ENCODE measurements around the gene QSOX1.

Gene QSOX1

DNA sequence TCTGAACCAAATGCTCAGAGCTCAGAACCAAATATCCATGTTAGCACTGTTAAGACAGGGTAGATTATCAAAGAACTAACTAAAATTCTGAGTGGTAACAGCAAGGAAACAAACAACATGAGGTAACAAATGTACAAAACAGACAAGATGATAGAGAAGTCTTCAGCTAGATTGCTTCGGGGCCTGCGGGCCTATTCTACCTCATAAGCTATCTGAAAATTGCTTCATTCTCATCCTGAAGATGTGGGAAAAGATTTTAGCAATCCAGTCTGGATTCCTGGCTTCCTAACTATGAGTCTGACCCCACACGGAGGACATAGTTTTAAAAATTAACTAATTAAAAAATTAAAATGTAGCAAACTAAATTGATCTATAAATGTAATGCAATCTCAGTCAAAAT, 9.2 kb upstream of the QSOX1 start:
- DNase-seq (ENCODE audit: low spot score), result no peak

DNA sequence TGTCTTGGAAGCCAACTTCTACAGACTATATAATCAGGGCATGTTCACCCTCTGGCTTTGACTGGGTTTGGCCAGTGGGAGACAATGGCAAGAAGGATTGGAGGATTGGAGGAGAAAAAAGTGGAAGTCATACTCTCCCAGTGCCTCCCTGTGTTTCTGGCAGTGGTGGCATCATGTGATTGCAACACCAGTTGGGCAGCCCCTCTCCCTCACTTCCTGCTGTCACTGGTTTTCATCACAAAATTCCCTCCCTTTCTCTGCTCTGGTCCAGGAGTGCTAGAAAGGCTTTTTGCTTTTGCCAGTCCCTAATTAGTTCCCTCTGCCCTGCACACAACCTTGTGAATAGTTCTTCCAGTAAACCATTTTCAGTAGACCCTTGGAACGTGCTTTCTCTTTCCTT, 3.7 kb upstream of the QSOX1 start:
- no peak for DNase-seq (ENCODE audit: low spot score)

DNA sequence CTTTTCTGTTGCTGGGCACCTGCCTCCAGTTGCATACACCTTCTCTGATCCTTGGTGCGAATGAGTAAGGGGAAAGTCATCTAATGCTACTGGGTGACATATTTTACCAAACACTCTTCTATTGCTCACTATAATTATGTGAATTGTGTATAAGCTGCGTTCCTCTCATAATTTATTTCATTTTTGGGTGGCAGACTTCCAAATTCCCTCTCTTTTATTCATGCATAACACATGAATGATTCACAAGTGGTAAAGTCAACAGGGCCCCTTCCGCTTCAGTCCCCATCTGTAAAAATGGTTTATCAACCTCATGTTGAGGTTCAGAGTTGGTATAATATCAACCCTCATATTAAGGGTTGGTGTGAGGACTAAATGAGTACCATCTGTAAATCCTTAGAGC, 3.2 kb upstream of the QSOX1 start:
- DNase-seq (ENCODE audit: low spot score), result no peak

DNA sequence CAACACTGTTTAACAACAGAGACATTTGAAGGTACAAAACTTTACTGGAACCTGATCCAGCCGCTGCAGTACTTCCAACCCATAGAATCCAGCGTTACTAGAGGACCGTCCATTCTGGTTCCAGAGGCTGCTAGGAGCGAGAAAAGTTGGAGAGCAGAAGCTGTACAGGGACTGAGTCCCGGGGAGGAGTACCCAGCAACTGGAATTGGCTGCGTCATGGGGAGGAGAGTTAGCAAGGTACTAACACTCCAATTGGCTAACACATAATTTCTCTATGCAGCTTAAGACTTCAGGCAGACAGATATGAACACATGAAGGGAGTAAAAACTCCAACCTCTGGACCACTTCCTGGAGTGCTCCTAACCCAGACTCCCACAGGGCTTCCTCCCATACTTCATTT, 2.1 kb upstream of the QSOX1 start:
- no peak for DNase-seq (ENCODE audit: low spot score)

DNA sequence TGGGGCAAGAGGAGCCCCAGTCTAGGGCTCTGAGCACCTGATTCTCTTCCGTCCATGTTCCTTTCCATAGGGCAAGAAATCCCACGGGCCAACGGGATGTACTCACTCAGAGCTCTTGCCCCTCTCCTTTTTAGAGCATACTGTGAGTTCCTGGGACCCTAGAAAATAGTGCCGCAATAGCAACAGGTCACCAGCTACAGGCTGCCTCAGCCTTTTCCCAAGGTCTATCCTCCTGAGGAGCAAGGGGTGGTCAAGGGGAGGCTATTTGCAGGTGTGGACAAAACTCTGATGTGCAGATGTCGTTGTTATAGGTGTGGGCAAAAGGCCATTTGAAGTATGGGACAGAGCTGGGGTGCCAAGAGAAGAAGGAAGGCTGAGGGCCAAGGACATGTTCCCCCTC, 1.6 kb upstream of the QSOX1 start:
- no peak for DNase-seq (ENCODE audit: low spot score)

DNA sequence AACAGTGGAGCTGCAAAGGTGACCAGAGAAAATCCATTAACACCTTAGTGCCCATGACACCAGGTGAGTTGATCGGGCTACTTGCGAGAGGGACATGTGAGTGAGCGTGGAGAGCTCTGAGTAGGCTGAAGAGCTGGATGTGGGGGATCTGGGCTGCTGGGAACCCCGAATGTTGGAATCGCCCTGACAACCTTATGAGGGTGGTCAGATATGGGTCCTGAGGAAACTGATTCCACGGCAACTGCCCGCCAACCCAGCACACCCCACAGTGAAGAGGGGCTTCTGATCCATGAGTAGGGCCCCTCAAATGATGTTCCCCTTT, 705 bp upstream of the QSOX1 start:
- DNase-seq (ENCODE audit: low spot score), result no peak

DNA sequence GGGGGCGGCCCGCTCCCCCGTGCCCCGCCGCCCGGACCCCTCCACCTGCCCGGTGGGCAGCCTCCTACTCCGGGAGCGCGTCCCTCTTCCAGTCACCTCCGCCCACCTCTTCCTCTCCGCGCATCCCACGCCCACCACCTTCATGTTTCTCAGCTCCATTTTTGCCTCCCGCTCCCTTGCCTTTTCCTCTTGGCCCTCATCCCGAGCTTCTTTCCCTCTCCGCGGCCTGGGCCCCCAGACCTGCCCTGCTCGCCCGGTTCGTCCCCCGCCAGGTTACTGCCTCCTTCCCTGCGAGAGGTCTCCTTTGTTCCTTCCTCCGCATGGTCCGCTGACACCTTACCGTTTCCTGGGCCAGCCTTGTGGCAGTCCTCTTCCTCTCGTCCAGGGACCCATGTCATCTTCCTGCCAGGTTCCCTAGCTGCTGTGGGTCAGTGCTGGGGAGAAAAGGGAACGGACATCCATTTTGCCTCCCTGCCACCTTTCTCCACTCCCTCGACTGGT, 563 bp downstream of the QSOX1 start:
- no peak for DNase-seq (ENCODE audit: low spot score)

DNA sequence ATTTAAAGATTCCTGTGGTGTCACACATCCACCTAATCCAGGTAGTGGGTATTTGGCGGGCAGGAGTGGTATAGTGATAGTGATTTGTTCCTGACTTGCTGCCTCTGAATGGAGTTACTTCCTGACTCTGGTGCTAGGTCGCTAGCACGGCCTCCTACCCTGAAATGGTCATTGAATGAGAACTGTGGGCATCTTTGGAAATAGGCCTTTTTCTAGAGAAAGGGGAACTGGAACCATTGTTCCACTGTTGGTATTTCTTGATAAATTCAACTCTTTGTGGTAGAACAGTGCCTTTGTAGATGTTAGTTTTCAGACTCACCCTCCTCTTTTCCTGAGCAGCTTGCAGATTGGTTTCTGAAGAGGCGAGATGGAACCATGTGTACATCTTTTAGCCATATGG, 1.5 kb downstream of the QSOX1 start:
- peak; percentile 40 for DNase-seq (ENCODE audit: low spot score)

DNA sequence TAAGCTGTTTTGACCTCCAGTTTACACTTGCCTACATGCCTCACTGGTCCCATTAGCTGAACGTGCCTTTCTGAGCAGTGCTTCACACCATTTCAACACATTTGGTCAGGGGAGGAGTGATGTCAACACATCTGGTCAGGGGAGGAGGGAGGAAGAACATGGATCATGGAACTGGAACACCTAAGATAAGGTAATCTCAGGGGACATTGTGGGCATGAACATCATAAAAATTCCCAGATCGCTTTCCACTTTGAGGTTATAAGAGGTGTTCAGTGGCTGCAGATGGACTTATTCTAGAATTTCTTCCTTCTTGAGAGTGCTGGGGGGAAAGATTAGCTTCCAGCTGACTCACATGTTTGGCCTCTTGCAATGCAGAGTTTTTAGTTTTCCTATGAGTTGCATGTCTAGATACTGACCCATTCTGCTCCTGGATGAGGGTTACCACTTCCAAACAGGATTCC, 2.0 kb downstream of the QSOX1 start:
- DNase-seq (ENCODE audit: low spot score), result no peak

DNA sequence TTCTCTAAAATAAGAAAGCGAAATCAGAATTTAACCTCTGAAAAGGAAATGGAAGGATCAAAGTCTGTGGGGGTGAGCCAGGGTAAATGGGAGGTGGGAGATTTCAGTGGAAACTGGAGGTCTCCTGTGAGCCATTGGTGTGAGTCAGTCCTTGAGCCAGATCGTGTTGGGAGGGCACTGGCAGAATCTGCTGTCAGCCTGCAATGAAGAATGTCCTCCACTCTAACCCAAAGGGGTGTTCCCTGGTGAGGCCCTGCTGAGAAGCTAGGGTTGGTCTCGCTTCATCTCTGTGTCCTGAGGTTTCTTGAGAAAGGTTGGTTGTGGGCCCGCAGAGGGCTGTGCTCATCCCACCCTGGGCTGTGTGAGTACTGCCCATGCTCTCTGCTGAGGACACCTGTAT, 2.4 kb downstream of the QSOX1 start:
- DNase-seq (ENCODE audit: low spot score), result no peak

DNA sequence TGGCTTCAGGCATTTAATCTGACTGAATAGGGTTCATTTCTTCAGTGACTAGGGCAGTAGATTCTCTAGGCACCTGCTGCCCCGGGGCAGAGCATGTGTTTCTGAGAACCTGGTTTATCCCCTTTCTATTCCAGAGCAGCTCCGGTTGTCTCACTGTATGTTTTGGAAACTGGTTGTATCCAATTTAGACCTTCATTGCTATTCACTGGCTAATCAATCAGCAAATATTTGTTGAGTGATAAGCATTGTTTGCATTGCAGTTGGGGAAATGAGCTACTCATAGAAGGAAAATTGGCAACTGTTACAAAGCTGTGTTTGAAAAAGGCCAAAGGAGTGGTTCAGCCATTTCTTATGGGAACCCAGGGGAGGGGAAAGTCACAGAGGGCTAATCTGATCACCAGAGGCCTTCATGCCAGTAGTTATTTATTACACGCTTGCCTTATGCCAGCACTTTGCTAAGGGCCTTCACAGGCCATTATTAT, 2.9 kb downstream of the QSOX1 start:
- no peak for DNase-seq (ENCODE audit: low spot score)

DNA sequence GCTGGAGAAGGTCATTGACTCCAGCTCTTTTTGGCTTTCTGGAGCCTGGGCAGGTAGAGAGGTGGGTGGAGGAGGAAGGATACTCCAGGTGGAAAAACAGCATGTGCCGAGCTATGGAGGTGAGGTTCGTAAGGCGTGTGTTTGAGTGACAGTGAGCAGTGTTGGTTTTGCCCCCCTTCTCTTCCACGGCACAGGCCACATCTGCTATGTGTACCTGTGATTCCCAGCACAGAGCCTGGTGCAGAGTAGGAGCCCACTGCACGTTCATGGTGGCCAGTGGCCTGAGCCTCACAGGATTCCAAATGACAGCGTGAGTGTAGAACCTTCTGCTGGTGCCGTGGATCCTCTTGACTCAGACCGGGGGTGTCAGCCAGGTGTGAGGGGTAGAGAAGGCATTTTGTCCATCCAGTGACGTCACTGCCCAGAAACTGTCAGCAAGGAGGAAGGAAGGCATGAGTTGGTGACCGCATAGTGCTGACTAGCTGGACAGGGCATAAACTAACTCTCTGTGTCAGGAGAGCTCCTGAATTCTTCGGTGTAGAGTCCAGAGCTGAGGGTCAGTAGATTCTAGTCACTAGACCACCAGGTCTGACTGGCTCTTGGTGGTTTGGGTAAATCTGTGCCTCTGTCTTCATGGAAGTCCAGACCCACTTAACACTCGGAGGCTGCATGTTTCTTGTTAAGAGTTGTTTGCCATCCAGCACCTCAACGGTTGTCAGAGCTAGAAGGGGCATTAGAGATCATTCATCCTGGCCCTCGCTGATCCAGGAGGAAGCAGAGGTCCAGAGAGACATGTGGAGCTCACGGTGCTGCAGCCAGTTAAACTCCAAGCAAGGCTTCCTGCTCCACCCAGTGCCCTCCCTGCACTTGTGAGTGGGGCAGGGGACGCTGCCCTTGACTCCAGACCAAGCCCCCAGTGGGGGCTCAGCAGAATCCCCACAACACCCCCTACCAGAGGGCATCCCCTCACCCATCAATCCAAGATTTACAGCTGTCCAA, 3.8 kb downstream of the QSOX1 start:
- no peak for DNase-seq (ENCODE audit: low spot score)

DNA sequence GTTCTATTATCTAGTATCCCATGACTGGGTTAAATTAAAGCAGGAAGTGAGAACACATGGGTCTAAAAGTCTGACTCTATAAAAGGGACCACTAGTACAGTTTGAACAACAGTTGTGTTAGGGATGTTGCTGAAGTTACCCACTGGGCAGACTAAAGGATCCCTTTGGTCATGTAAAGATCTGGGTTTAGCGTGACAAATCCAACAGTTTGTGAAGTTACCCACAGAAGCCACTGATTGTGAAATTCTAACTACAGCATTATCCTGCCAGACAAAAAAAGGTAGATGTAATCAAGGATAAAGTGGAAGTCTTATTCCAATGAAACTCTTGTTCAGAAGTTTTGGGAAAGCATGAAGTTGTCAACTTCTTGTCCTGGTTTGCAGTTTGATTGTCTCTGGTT, 5.7 kb downstream of the QSOX1 start:
- DNase-seq (ENCODE audit: low spot score), result no peak

DNA sequence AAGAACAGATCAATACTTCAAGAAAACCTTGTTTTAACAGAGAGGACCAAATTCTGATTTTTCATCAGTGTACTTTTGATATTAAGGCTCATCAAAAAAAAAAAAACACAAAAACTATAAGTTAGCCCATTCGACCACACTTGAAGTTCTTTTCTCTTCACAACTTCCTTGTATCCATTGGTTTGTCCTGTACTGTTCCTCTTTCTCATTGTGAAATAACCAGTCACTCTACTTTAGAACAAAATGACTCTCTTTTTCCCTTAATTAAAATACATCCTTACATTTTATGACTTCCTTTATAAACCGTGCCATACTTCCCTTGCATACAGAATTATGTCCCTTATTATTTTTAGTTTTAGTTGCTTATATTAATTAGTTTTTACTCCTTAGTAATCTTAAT, 8.4 kb downstream of the QSOX1 start:
- DNase-seq (ENCODE audit: low spot score), result no peak

DNA sequence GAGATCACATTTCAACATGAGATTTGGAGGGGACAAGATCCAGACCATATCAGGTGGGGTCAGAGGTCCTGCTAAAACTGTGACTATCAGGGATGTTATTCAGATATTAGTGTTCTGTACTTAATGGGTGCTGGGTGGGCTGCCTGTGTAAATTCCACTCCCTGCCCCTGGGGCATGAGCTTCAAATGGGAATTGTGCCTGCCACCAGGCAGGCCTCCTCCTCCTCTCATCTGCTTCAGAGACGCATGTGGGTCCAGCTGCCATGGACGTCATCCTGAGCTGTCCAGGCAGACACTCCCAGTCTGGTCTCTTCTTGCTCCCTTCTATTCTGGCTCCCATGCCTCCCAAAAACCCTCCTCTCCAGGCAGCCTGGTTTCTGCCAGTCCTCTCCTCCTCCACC, 10.4 kb downstream of the QSOX1 start:
- DNase-seq (ENCODE audit: low spot score), result no peak

DNA sequence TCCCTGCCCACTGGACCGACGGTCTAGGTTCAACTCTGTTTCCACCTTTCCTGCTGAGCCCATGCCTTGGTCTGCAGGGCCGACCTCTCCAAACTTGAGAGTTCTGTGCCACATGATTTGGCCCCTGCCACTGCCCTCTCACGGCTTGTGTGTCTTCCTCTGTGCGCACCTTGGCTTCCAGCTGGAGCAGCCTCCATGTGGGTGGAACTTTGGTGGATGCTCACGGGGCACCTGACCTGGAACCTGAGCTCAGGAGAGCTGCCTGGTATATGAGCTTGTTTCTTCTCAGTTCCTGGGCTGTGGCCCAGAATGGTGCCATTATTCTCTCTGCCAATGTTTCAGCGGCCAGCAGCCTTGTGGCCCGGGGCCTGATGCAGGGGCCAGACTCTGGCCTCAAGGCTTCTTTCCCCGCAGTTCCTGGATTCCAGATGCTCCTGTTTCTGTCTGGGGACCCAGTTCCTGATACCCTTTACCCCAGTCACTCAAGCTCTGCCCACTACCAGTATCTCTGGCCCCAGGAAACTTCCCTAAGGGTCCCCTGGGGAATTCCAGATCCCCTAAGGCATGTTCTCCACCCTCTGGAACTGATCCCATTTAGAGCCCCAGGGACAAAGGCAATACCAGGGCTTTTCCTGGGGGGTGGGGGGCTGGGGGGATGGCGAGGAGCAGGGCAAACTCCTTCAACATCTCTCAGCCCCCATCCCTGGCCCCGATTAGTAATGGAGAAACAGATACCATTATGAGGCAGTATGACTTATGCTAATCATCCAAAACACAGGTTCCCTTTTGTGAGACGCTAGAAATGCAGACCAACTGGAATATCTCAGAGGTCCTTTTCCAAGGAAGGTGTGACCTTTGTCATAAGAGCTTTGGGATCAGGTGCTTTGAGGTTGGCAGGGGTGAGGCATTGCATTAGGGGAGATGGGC, 11.1 kb downstream of the QSOX1 start:
- no peak for DNase-seq (ENCODE audit: low spot score)

DNA sequence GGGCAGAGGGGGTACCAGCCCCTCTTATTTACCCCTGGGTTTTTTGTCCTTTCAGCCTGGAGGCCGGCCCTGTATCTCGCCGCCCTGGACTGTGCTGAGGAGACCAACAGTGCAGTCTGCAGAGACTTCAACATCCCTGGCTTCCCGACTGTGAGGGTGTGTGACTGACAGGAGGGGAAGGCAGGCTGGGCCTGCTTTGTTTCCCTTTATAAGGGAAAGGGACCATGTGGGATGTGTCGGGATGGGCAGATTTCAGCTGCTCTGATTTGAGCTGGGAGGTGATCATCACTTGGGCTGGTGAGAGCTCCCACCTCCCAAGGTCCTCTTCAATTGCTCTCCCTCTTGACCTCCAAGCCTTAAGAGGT, 11.7 kb downstream of the QSOX1 start:
- DNase-seq (ENCODE audit: low spot score), result no peak

DNA sequence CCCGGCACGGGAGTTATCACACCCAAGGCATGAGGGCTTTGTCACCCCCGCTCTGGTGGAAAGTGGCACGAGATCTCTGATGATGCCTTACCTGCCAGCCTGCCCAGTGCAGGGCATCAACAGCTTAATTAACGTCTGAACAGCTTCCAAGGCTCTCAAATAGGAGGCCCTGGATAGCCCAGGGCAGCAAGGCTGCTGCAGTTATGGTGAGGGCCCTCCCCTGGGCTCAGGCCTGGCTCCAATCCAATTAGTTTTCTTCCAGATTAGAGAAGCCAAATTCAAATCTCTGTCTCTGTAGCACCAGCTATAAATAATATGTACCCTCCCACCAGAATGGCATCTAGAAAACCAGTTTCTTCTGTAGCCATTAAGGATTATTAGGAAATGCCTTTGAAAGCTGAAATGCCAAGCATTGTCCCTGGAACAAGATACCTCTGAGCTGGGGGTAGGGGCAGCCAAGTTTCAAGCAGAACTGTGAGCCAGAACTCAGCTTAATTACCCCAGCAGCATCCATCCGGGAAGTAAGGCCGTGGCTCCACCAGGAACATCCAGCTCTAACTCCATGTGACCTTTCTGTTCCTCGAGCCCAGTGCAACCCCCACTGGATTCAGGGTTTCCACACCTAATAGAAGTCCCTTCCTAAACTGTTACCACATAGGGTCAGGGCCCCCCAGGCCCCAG, 12.5 kb downstream of the QSOX1 start:
- no peak for DNase-seq (ENCODE audit: low spot score)

DNA sequence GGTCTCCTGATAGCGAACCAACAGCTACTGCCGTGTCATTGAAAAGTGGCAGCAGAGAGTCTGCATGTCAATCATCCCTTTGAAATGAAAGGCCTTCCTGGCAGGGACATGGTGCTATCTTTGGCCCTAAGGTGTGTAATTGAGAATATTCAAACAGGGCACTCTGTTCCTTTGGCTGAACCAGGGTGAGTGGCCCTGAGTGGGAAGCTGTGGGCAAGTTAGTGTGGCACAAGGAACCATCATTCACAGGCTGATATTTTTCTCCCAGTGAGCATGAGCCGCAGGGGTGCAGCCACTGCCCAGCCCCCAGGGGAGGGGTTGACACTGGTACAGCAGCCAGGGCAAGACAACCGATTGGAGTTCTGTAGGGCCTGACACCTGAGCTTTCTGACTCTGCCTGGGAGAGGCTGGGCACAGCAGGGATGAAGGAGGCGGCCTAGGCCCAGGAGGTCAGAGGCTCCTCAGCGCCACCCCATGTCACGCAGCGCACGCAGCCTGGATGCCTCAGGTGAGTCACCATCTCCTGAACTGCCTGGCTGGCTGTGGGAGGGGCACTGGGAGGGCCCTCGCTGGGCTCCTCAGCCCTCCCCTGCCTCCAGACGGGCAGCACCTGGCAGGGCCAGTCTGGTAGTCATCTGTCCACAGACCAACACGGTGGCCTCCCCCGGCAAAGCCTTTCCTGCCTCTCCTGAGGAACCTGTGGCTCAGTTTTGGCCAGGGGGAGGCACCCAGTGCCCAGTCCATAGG, 13.2 kb downstream of the QSOX1 start:
- DNase-seq (ENCODE audit: low spot score), result no peak

DNA sequence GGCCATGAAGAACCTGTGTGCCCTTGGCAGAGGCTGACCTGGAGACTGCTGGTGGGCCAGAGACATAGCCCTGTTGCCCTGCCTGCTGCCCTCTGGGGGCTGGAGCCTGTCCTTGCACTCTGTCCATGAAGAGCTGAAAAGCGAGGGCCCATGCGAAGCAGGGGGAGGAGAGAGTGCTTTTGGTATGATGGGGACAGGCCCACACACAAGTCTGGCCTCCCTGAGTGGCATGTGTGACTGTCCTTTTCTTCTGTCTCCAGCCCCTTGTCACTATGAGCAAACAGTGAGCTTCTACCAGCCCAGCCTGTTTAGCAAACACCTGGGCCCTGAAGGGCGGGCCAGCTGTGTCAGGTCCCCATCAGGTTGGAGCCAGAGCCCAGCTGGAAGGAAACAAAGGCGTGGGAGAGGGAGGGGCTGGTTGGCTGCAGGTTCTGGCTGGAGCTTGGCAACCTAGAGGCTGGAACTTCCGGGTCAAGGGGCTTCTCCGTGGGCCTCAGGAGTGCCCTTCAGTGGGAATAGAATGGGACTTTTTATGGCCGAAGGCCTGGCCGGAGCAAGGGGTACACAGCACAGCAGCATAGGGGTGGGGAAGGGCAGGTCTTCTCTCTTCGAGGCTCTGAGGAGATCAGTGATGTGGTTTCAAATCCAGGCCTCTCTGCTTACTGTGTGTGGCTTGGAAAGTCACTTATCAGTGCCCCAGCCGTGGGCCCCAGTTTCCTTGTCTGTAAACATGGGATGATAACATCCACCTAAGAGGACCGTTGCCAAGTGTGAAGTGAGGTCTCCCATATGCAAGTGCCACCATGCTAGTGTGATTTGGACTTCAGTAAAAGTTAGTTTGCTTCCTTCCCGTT, 14.3 kb downstream of the QSOX1 start:
- no peak for DNase-seq (ENCODE audit: low spot score)
